H54 (cell line): ENCODE data around the gene IGFBP5.

Experiments used
- DNase-seq: peaks from one replicate; pipeline ENCODE4 v3.0.0; 2011; ENCODE audit warnings: low spot score, mixed read lengths; ENCODE audit not compliant: insufficient read length
- FAIRE-seq: peaks from 3 replicates; lab custom pipeline; 2011; peaks lifted over from hg19 to GRCh38; lab: Jason Lieb, UNC
- POLR2A ChIP-seq: IDR thresholded peaks from 2 replicates; pipeline ENCODE4 v1.6.1; 2011; ENCODE audit warnings: low read depth, mild to moderate bottlenecking, low read length

The IGFBP5 gene

DNA sequence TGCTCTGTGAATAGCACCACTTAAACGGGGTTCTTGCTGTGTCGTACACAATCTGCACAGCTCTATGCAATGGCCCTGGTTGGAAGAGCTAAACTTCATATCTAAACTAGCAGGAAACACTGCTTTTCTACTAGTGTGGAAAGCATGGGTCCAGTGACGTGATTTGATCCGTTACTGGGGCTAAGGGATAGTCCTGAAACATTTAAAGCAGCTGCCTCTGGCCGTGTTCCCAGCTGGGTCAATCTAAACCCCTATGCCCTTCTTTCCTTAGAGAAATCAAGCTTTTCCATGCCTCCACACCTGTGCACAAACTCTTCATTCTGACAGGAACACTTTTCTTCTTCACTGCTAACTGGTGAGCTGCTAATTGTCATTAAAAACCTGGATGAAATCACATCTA, 5.4 kb upstream of the IGFBP5 start:
- no peak for TF ChIP-seq POLR2A
- no peak for FAIRE-seq
- DNase-seq = no peak

DNA sequence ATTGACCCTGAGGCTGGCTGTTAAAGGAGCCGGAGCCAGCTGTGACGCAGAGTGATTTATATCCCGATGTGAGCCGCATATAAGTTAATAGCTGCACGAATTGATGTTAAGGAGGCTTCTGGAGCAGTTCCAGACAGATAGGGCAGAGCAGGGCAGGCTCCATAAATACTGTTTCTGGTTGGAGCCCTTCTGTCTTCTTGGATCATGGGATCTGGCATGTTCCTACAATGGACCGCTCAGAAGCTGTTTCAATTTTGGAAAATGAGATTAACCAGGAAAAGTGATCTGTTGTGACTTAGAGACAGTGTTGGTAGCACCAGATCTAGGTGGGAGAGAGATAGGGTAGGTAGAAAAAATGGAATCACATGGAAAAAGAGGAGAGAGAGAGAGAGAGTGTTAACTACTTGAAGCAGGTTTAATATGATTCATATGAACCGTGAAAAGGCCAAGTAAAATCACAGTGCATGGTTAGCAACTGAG, 4.8 kb upstream of the IGFBP5 start:
- TF ChIP-seq POLR2A = no peak
- DNase-seq (no peak), FAIRE-seq (no peak)

DNA sequence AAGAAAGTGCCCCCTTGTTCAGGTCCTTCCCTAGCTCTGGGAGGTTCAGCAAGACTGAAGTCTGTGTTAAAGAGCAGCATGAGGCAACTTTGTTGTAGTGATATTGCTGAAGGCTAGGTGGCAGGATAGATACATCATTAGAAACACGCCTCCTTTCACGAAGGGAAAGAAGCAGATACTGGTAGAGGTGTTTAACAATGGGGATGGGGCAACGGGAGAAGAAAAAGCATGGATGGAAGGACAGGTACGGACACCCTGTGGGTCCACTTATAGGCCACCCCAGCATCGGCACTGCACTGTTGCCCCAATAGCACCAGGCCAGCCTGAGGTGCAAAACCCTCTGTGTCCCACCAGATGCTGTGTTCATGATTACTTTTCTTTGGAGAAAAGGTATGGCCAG, 3.5 kb upstream of the IGFBP5 start:
- no peak for TF ChIP-seq POLR2A
- DNase-seq (peak; percentile 54), FAIRE-seq (peak; percentile 78)

DNA sequence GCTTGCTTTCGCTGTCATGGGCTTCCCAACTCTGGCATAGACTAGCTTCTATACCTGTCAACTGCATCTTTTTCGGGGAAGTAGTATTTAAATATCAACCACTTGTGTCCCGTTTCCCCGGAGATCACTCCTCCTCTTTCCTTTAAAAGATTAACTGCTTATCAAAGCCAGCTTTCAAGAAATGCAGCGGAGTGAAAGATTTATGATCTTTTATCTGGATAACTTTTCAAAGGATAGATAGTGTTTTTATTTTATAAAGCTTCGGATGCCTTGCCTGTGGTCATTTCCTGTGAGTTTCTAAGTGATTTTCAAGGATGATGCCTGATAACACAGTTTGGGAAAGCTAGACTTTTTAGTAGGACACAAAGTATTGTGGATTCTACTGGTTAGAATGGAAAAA, 2.9 kb upstream of the IGFBP5 start:
- no peak for FAIRE-seq
- no peak for TF ChIP-seq POLR2A
- DNase-seq = no peak

DNA sequence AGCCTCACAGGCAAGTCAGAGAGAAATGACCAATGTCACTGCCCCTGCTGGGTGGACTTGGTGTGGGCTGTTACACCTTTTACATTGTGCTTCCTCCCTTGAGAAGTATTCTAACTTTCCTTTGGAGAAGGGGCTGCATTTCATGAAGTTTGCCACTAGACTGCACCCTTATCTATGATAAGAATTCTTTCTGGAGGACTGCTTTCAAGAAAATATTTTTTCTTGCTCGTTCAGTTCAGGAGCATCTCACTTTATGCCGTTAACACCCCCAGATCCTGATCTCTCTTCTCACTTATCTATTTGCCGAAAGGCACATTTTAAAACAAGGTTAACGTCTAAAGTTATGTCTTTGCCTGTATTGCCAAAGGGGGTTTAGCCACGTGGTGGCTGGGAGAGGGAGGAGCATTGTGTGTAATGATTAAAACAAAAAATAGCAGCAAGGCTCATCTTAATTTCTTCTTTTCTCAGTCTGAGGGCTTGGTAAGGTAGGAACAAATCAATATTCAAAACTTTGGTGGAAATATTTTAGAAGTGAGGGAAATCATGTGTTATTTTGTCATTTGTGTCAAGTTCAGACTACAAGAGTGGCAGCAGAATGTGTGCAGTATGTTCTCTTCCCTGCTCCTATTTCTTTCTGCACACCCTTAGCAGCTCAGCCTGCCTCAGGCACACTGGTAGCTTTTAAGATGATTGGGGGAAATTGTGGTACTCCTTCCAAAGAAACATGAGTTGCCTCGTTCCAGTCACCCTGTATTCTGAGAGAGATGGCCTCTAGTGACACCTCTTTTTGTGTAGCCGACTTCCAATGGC, 1.6 kb upstream of the IGFBP5 start:
- DNase-seq (no peak), FAIRE-seq (no peak)
- no peak for TF ChIP-seq POLR2A

DNA sequence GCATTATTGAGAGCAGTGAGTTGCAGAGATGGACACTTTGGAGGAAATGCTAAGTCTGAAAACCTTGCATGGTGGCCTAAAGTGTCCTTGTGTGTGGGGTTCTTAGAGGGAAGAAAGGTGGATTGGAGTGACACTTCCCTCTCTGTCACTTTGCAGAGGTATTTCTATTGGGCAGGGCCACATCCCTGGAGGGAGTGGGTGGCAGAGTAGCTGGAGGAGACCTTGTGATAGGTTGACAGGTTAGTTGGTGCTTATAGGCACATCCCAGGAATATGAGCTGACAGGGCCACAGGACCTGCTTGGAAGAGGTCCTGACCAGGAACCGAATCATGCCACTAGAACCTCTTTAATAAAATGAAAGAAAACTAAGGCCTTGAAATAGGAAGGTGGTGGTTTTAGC, 972 bp upstream of the IGFBP5 start:
- FAIRE-seq (no peak), DNase-seq (no peak)
- no peak for TF ChIP-seq POLR2A

DNA sequence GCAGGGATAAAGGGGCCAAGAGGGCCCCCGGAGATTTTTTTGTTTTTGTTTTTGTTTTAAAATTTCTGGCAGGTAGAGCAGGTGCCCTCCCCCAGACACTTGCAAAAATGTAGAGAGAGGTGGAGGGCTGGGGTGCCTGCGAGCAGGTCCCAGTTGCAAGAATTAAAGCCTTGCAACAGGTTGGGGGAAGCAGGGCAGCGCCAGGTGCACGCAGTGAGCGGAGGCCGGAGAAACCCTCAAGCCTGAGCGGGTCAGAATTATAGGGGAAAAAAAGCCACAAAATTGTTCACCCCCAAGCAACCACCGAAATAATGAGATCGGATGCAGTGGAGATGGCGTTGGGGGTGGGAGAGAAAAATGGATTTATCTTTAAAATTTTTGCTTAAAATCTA, 527 bp downstream of the IGFBP5 start:
- FAIRE-seq = no peak

DNA sequence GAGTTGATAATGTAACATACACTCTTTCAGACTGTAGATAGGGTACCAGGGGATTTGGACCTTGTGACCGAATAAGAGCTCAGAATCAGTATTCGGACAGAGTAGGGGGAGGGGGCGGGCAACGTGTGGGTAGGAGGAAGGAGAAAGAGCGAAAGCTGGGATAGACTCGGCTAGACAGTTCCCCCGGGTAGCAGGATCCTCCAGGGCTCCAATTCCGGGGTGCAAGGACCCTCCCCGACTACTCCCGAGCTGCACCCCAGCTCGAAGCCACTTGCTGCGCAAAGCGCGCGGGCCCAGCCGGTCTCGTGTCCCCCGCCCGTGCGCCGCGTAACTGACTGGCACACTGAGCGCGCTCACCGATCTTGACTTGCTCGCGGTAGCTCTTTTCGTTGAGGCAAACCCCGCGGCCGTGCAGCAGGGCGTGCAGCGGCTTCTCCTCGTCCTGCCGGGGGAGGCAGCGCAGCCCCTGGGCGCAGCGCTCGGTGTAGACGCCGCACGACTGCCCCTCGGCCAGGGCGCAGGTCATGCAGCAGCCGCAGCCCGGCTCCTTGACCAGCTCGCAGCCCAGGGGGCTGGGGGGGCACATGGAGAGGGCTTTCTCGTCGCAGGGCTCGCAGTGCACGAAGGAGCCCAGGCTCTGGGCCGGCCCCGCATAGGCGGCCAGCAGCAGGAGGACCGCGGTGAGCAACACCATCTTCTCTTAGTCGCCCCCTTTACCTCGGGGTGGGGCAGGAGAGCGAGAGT, 1.1 kb downstream of the IGFBP5 start:
- TF ChIP-seq POLR2A = no peak
- DNase-seq = no peak
- FAIRE-seq = no peak

More for the DNA sequence above, 527 bp downstream of the IGFBP5 start:
- TF ChIP-seq POLR2A = no peak
- no peak for DNase-seq

DNA sequence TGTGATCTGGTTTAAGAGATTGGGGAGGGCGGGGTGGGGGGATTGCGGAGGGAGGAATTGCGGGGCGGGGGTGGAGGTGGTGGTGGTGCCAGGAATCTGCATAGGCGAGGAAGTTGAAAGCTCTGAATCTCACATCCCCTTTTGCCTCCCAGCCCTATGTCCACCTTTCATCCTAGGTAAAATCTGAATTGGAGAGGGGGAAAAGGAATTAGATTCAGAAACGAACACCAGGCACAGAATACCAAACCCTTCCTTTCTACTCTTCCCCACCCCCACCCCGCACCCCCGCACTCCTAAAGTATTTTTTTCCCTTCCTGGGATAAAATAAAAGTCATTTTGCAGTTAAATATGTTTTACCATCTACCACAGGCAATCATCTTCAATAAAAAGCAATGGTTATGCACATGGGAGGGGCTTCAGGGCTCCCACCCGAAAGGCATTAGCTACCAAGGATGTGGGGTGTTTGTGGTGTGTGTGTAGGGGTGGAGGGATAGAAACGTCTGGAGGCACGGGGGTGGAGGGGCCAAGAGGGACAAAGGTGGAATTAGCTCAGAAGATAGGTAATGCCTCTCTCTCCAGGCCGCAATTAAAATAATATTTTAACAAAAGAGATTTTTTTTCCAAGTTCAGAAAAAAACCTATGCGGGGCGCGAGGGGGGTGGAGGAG, 1.8 kb downstream of the IGFBP5 start:
- DNase-seq = no peak
- no peak for TF ChIP-seq POLR2A
- FAIRE-seq = no peak

DNA sequence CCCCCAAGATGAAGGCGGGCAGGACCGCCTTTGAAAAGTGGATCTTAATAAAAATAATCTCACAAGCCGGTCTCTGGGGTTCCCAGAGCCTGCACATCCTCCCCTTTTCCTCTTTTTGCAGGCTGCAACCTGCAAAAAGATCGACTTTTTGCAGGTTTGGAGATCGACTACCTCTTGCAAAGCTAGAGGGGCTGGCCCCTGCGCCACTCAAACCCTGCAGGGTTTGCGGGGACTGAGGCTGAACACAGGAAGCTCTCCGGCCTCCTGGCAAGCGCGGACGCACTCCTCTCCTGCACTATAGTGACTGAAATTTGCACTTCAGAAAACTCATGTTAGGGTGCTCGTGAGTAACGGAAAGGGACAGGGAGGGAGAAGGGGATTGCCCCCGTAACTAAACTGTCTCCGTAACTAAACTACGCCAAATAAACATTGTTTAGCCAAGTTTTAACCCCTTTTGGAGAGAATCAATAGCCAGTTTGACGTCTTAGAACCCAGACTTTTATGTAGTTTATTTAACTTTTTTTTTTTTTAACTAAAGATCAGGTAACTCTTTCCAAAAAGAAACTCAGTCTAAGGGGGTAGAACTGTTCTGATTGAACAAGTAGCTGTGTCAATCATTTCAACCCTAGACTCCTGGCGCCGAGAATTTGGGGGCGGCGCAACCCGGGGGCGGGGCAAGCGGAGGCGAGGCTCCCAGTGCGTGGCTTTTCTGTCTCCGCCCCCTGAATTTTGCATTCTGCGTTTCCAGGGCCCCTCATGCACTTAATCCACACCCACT, 2.5 kb downstream of the IGFBP5 start:
- no peak for TF ChIP-seq POLR2A
- DNase-seq (peak; percentile 70), FAIRE-seq (no peak)

DNA sequence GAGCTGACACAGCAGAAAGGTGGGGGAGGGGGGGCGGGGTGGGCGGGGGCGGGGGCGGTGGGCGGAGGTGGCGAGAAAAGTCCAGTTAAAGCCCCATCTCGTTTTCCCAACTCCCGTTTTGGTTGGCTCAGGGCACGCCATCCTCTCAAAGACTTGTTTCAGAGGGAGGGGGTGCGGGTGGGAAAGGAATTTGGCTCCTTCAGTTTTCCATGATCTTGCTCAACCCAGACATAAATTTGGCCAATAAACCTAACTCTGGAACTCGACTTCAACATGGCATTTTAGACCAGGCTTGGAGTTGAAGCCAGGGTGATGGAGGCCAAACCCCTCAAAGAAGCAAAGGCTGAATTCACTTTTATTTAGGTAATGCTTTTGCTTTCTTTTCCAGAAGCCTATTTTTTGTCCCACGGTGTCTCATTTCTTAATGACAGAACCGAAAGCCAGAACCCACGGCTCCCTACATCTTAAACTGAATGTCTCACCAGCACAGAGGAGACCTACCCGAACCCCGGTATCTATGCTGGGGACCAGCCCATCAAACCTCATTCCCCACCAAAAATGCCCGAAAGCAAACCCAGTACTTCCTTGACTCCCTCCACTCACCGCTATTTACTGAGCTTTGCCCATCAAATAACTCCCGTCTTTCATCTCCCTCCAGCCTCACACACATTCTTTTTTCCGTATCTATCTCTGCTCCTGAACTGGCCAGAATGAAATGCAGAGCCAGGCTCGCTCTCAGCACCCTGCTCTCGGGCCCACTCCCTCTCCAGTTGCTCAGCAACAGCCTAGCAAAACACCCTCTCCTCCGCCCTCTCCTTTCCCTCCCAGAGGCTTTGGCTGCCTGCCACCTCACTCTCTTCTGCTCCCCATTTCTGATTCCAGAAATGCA, 4.3 kb downstream of the IGFBP5 start:
- no peak for FAIRE-seq
- TF ChIP-seq POLR2A = no peak
- DNase-seq = peak; percentile 60

DNA sequence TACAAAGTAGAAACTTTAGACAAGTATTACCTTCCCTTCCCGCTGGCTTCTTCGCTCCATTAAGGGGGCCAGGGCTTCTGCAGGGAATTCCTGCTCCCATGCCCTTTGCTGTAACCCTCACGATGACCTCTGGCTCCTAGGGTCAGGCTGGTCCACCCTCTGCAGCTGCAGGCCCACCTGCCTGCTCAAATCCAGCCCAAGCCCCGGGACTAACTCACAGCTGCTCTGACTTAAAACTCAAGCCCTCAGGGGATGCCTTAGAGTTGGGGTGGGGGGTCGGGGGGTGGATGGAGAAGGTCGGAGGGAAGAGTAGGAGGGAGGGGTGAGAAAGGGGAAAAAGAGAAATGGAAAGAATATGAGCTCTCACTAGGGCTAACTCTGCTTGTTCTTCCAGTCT, 4.9 kb downstream of the IGFBP5 start:
- no peak for TF ChIP-seq POLR2A
- FAIRE-seq (no peak), DNase-seq (no peak)

DNA sequence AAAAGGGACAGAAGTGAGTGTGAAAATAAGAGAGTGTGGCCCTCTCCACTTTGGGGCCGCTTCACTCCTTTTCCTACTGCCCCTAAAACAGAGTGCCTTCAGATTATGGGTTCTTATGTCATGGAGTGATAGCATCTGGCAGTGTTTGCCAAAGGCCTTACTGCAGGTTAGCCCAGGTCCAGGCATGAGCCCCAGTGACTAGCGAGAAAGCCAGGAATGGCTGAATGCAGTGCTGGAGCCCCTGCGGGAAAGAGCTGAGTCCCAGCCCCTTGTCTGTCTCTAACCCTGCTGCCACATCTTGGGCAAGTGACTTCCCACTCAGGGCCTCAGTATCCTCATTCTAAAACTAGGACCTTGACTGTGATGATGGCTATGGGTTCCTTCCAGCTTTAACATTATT, 6.0 kb downstream of the IGFBP5 start:
- no peak for FAIRE-seq
- DNase-seq = no peak
- no peak for TF ChIP-seq POLR2A
